Activated T-helper 1 cell treated with Interleukin-2 at 50 U/mL for 16 hours (primary cell): ENCODE data around the gene MRPS2.
"Not testable (repeated sequence)": the region's sequence is repeated elsewhere in the genome, so short reads cannot be mapped to it uniquely, and the experiment has no call there.

Source experiments
- DNase-seq: peaks from one replicate; pipeline ENCODE4 v3.0.0-alpha.2; 2020; ENCODE audit warnings: low read depth

MRPS2 gene

DNA sequence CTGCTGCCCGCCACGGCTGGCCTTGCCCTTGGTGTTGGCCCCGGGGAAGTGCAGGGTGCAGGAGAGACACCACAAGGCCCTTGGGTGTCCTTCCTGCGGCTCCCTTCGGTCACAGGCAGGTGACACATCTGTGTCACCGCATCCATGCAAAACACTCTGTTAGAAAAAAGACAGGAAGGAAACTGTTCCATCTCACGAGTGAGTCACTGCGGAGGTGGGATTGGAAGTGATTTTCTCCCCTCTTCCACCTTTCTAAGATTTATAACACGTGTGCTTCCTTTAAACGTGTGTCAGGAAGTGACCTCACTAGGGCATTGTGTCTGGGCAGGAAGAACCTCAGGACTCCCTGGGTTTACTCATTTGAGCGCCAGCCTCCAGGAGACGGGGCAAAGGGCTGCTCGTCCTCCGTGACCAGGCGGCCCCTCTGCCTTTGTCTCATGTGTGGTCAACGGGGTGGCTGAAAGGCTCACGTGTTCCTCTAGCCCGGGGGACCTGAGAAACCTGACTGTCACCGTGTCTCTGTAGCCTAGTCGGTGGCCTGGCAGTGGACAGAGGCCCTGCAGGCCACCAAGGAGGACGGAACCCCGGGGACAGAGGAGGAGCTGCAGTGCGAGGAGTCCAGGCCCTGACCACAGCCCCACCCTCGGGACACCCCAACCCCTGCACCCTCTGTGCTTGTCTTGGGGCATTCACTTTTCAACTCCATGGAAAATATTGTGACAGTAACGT, 15.8 kb downstream of the MRPS2 start:
- no peak for DNase-seq

GRCh38 chr9:135517407-135517822, 16.9 kb downstream of the MRPS2 start:
- DNase-seq: no peak

DNA sequence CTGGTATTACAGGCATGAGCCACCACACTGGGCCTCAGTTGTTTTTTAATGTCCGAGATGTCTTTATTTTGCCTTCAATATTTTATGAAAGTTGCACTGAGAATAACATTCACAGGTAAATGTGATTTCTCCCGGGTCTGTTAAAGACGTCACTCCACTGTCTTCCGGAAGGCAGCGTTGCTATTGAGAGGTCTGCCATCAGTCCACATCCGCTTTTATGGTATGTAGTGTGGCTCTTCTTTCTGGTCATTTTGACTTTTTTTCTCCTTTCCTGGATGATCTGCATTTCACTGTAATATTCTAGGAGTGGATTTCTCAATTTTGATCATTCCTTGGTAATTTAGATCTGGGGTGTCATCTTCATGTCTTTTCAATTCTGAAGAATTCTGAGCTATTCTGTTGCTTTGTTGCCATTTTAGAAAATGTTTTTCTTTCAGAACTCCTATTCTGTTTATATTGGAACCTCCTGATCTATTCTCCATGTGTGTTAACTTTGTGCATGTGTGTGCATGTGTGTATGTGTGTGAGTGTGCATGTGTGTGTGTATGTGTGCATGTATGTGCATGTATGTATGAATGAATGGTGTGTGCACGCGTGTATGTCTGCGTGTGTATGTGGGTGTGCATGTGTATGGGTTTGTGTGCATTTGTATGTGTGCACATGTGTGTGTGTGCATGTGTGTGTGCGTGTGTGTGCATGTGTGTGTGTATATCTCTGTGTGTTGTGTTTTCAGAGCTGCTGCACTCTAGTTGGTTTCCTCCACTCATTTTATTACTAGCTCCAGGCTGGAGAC, 18.9 kb downstream of the MRPS2 start:
- DNase-seq: no peak

GRCh38 chr9:135520916-135521607, 20.6 kb downstream of the MRPS2 start, which contains the start of gene LCN1:
Gene LCN1 (plus strand): TSS chr9:135521440. CDS start chr9:135521498, 58 bp downstream.
- no peak for DNase-seq

DNA sequence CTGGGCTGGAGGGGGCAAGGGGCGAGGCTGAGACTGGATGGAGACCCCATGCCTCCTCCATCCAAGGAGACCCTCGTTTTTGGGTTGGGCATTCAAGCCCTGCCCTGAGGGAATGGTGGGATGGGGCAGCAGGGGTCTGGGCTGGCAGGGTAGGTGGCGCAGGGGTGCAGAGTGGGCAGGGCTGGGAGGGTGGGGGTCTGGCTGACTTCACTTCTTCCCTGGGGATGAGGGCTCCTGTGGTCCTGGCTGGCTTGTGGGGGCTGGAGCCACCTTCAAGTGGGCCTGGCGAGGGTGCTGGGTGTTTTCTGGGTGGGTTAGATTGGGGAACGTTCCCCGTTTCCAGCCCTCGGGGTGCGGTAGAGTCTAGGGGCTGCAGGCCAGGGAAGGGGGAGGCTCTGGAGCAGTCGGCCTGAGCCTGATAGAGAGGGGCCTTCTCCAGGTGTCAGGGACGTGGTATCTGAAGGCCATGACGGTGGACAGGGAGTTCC, 21.2 kb downstream of the MRPS2 start:
- no peak for DNase-seq

DNA sequence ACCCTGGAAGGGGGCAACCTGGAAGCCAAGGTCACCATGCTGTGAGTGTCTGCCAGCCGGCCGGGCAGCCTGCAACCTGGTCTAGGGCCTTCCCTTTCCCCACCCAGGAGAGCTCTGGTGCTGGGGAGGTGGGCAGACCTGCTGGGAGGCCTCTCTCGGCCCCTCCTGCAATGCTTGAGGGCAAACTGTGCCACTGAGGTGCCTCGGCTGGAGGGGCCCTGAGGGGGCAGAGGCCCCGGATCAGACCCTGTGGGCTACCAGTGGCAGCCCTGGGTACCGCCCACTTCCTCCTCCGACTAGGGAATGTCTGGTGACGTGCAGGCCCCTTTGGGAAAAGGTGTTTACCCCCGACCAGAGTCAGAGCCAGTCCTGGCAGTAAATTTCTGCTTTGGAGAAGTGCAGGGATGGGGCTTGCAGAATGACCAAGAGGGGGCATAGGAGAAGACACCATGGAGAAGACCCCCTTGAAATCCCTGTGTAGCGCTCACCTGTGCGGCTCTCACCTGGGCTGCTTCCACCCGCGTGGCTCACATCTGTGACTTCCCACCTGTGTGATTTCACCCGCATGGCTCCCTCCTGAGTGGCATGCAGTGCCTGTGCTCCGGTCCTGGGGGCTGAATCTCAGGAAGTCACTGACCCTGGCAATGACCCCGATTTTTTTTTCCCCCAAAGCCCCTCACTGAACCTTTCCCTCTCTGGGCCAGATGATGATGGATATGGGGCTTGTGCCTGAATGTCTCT, 21.8 kb downstream of the MRPS2 start:
- DNase-seq: no peak

GRCh38 chr9:135522931-135523330, 22.4 kb downstream of the MRPS2 start:
- DNase-seq: no peak

DNA sequence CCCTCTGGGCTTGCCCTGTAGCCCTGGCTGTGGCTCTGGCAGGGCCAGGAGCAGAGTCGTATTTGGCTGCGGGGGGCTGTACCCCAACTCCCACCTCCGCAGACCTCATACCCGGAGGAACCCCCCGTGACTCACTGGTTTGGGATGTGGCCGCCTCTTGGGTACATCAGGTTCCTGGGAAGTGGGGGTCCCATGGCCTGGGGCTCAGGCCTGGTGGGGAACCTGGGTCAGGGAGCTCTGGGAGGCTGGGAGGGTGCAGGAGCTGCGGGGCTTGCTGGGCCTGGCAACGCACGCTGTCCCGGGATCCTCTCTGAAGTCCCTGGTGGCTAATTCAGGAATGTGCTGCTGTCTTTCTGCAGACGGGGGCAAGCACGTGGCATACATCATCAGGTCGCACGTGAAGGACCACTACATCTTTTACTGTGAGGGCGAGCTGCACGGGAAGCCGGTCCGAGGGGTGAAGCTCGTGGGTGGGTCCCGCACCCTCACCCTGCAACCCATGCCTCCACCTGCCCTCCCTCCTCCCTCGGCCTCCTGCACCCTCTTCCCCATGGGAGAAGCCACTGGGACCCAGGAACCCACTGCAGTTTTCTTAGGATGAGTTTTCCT, 23.1 kb downstream of the MRPS2 start:
- no peak for DNase-seq

DNA sequence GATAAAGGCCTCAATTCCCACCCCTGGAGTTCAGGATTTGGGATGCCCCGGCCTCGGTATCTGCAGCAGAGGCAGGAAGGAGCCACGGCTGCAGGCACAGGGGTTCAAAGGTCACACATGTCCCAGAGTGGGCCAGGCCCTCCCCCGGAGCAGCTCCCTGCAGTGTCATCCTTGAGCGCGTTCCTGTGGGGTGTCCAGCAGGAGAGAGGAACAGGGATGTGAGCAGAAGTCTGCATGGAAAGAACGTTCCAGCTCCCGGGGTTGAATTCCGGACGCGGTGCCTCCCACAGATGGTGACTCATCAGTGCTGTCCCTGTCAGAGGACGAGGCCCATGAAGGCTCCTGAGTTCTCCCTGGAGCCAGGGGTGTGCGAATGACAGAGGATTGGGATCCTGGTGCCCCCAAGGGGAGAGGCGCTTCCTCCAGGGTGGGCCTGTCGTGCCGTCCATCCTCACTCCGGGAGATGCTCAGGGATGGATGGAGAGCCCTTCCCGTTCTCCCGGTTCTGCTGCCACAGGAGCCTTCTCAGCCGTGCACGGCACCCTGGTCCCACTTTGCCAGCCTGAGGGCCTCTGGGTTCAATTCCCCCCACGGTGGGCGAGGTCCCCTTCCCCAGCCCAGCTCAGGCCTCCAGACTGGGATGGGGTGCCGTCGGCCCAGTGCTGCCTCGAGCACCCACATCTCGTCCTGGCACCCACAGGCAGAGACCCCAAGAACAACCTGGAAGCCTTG, 23.8 kb downstream of the MRPS2 start:
- DNase-seq: no peak

DNA sequence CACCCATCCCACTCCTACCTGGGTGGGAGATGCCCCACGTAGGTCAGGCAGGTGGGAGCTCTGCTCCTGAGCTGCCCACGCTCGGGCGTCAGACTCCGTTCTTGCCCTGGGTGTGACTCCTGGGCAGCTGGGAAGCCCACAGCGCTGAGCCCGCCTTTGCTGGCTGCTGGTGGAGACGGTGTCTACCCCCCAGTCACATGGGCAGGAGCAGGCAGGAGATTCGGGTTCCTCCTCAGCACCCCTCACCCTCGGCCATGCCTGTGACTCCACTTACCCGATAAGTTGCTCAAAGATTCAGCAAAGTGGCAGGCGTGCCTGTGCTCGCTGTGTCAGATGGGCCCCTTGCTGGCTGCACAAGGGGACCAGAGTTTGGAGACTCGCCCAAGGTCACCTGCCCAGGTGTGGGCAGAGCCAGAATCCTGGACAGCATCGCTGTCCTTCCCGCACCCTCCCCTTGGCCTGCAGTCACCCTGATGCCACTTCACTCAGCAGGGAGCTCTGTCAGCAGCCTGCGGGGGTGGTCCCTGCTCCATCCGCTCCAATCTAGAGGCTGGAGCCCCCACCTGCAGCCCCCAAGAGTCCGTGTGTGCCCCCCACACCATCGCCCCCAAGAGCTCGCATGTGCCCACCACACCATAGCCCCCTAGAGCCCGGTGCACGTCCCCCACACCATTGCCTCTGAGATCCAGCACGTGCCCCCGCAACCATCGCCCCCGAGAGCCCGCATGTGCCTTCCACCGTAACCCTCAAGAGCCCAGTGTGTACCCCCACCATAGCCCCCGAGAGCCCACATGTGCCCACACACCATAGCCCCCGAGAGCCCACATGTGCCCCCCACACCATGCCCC, 25.0 kb downstream of the MRPS2 start:
- DNase-seq: no peak

DNA sequence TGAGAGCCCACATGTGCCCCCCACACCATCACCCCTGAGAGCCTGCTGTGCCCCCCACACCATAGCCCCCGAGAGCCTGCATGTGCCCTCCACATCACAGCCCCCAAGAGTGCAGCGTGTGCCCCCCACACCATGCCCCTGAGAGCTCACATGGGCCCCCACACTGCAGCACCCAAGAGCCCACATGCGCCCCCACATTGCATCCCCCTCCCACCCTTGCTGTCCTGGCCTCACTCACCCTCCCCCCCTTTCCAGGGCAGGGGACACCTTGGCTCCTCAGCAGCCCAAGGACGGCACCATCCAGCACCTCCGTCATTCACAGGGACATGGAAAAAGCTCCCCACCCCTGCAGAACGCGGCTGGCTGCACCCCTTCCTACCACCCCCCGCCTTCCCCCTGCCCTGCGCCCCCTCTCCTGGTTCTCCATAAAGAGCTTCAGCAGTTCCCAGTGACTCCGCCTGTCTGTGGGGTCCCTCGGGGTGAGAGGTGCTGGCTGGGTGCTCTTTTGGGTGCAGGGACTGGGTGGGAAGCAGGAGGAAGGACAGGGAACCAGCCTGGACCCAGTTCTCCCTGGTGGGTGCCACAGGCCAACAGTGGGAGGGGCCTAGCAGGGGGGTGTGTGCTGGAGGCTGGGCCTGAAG, 25.7 kb downstream of the MRPS2 start:
- DNase-seq: no peak

GRCh38 chr9:135526730-135527571, 26.5 kb downstream of the MRPS2 start:
- no peak for DNase-seq

- DNase-seq: not testable (repeated sequence)
Measured at GRCh38 chr9:135528842-135529435, 28.5 kb downstream of the MRPS2 start.

DNA sequence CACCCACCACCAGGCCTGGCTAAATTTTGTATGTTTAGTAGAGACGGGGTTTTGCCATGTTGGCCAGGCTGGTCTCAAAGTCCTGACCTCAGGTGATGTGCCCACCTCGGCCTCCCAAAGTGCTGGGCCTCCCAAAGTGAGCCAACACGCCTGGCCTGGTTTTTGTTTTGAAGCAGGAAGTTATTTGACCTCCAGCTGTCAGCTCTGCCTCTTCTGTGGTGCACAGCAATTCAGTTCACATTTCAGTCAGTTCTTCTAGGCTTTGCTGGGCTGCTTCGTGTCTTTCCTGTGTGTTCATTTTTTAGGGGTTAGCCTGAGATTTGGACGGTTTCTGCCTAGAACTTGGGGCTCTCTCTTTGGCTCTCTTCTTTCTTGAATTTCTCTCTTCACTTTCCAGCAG, 29.7 kb downstream of the MRPS2 start:
- no peak for DNase-seq

DNA sequence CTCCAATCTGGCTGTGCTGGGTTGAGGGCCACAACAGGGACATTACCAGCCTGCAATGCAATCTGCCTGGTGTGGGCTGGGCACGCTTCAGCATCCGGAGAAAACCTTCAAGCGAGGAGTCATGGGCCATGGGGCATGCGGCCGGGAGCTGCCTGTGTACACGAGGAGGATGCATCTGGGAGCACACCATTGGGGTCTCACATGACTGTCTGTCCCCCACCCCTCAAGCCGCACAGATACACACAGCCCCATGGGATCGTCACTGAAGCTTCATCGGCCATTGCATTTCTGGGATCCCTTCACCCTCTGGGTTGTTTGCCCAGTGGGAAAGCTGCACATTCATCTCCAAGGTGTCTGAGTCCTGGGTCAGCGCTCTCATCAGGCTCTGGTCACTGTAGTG, 30.6 kb downstream of the MRPS2 start:
- DNase-seq: no peak

GRCh38 chr9:135533113-135533512, 32.6 kb downstream of the MRPS2 start:
- DNase-seq: no peak

- no peak for DNase-seq
Measured at GRCh38 chr9:135533674-135534073, 33.2 kb downstream of the MRPS2 start.

- not testable (repeated sequence) for DNase-seq
Measured at GRCh38 chr9:135534192-135534711, 33.8 kb downstream of the MRPS2 start.
